Stimulated activated CD8-positive, alpha-beta memory T cell treated with anti-CD3 and anti-CD28 coated beads, Interleukin-15, amount 100 ng/mL, for 1 hour (primary cell): ENCODE results near the gene ATG2A.
"Not testable (repeated sequence)": the region's sequence is repeated elsewhere in the genome, so short reads cannot be mapped to it uniquely, and the experiment has no call there.

ENCODE experiments used
- DNase-seq: peaks from one replicate; pipeline ENCODE4 v3.0.0-alpha.2; 2020; ENCODE audit warnings: low read depth

The ATG2A gene

GRCh38 chr11:64853709-64854108, 63.3 kb downstream of the ATG2A start:
- no peak for DNase-seq

- DNase-seq: no peak
Observed at GRCh38 chr11:64852804-64853509, 64.1 kb downstream of the ATG2A start.

DNA sequence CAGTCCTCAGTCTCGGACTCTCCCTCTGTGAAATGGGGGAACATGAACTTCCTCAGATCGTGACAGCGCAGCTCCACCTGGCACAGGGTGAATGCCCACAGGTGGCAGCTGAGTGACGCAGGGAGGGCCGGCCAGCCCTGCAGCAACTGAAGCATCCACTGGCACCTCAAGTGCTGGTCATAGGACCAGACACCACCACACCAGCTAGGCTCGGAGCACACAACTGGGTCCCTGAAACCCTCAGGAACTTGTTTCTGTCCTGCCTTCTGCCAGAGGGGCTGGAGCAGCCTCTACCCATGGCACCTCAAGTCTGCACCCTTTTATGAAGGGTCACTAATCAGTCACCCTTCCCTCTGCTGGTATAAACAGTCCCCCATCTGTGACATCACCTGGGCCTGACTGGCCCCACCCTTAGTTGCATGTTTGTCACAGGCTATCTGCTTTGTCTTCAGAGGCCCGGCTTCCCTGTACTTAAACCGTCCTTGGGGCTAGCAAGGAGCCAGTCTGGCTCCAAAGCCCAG, 65.1 kb downstream of the ATG2A start:
- DNase-seq: no peak

- no peak for DNase-seq
Observed at GRCh38 chr11:64850979-64851567, 65.9 kb downstream of the ATG2A start.

GRCh38 chr11:64849598-64850356, 67.2 kb downstream of the ATG2A start:
- DNase-seq: no peak

DNA sequence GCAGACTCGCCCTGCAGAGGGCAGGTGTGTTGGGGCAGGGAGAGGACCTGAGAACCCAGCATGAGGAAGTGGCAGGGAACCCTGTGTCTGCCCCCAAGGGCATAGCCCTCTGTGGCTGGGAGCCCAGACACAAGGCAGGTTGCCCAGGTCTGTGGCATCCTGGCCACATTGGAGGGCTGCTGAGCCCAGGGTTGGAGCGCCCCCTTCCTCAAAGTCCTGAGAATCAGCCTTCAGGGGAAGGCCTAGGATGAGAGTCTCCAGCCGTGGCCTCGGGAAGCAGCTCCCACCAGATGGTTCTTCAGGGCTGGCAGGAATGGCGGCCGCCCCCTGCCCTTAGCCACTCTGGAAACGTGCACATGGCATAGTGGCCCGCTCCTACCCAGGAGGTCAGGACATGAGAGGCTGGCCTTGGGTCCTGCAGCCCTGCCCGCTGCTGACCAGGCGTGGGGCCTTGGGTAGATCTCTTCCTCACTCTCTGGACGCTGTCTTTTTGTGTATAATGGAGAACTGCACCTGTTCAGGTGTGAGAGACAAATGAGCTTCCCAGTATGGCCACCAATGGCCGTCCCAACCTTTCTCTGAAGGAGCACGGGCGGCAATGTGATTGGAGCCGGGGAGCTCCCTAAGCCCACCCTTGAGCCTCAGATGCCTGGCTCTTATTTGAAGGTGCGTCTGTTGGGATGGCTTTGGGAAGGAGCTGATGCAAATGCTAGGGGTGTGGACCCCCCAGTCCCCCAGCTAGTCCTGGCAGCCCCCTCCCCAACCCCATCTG, 68.0 kb downstream of the ATG2A start:
- DNase-seq: no peak

- DNase-seq: no peak
Observed at GRCh38 chr11:64848214-64848825, 68.7 kb downstream of the ATG2A start.

DNA sequence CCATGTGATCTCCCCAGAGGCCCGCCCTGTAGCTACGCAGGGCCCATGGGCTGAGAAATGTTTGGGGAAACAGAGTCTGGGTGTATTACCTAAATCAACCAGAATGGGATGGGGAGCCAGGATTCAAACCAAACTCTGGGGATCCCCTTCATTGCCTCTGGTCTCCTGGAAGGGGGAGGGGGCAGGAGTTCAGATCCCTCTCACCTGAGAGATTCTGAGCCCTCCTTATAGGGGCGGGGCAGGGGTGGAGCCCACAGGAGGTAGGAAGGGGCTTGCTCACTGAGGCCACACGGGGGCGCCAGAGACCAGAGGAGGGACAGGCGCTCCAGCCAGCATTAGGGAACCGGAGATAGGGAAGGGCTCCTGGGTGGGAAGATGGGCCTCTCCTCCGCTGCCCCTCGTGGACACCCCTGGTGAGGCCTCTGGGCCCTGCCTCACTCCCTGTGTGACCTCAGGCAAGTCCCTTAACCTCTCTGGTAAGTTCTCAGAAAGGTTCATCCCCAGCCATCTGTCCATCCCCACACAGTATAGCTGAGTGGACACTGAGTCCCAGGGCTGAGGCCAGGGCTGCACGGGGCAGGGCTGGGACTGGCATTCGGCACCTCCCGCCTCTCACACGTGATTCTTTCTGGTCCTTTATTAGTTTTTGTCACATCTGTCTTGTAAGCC, 69.9 kb downstream of the ATG2A start:
- peak; percentile 91 for DNase-seq

GRCh38 chr11:64845776-64846129, 71.3 kb downstream of the ATG2A start:
- not testable (repeated sequence) for DNase-seq

- DNase-seq: no peak
Observed at GRCh38 chr11:64845129-64845775, 71.8 kb downstream of the ATG2A start.
